Endometrium (tissue), 2 donors: ENCODE data around the gene EME2.

Experiments used
- FAIRE-seq: peaks from 2 replicates; lab custom pipeline; 2012; peaks lifted over from hg19 to GRCh38; lab: Jason Lieb, UNC
- donor health status: control.
- donor health status: control.

The EME2 gene

DNA sequence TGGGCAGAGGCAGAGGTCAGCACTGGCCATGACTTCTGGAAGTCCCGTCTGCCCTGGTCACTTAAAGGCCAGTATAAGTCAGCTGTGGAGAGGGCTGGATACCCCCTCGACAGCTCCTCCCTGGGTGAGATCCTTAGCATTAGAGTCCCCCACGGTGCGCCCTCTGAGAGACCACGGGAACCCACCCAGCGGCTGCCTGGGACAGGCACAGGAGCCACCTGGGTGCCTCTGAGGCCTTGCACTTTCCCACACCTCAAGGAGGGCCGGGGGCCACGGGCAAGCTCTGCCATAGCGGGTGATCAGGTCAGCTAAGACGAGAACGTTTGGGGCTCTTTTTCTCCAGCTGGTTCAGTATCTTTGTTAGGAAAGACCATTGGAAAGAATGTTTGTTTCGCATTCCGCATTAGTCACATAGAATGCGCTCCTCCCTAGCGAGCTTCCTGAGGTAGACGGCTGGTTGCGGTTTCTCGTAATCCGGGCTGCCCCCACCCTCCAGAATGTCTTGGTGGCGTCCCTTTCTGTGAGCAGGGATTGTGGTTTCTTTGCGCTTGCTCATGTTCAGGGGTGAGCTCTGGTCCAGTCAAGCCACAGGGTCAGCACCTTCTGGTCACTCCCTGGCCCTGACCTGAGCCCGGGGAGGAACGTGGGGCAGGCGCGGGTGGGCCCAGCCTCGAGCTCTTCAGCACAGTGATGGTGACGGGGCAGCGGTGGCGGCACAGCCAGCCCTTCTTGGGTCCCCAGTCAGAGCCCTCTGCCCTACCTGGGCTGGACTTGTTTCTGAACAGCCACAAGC lies 26.5 kb upstream of the EME2 start:
- FAIRE-seq, result no peak

- FAIRE-seq, result no peak
Observed at GRCh38 chr16:1746693-1747195, 25.9 kb upstream of the EME2 start.

- no peak for FAIRE-seq
Observed at GRCh38 chr16:1747934-1748333, 24.7 kb upstream of the EME2 start.

GRCh38 chr16:1749152-1750117 lies 23.2 kb upstream of the EME2 start:
- FAIRE-seq, result no peak

- FAIRE-seq, result no peak
Observed at GRCh38 chr16:1751946-1752345, 20.7 kb upstream of the EME2 start.

- no peak for FAIRE-seq
Observed at GRCh38 chr16:1752853-1753252, 19.8 kb upstream of the EME2 start.

DNA sequence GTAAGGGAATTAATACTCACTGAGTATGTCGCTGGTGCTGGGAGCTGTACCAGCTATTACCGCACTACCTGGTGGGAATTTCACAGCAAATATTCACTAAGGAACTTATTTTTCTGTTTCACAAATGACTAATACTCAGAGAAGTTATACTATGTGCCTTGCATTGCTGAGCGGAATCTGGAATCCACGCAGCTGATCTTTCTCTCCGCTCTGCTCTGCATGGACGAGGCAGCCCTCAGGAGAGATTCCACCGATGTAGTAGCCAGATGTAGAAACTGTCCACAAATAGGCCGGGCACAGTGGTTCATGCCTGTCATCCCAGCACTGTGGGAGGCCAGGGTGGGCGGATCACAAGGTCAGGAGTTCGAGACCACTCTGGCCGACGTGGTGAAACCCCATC lies 18.4 kb upstream of the EME2 start:
- FAIRE-seq, result no peak

- no peak for FAIRE-seq
Observed at GRCh38 chr16:1757714-1758461, 14.7 kb upstream of the EME2 start.

DNA sequence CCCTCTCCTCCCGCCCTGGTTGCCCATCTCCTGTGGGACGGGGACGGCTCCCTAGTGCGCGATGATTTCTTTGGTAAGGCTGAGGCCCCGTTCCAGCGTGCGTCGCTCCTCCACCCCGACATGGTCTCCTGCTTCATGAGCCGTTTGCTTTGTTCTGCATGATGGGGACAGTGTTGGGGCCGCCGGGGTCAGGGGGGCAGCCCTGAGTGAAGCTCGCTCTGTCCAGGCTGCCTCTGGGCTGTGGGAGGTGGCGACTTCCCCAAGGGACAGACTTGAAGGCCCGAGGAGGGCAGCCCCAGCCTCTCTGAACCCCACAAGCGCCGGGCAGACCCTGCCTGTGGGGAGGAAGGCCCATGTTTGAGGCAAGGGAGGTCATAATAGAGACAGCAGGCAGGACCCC lies 13.7 kb upstream of the EME2 start:
- no peak for FAIRE-seq

- no peak for FAIRE-seq
Observed at GRCh38 chr16:1759511-1759910, 13.1 kb upstream of the EME2 start.

DNA sequence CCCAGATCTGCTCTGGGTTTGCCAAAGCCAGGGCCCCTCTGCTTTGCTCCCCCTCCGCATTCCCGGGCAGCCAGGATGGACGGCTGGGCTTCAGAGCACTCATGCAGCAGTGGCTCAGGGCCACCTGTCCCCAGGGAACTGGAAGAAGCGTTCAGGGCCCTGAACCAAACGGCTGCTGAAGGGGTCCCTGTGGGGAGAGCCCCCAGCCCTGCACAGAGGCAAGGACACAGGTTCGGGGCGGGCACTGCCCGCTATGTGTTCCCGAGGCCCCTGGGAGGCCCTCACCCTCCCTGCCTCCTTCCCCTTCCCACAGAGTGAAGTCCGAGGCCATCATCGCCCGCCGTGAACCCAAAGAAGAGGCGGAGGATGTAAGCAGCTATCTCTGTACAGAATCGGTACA lies 11.7 kb upstream of the EME2 start:
- FAIRE-seq, result no peak

- no peak for FAIRE-seq
Observed at GRCh38 chr16:1761751-1762150, 10.9 kb upstream of the EME2 start.

DNA sequence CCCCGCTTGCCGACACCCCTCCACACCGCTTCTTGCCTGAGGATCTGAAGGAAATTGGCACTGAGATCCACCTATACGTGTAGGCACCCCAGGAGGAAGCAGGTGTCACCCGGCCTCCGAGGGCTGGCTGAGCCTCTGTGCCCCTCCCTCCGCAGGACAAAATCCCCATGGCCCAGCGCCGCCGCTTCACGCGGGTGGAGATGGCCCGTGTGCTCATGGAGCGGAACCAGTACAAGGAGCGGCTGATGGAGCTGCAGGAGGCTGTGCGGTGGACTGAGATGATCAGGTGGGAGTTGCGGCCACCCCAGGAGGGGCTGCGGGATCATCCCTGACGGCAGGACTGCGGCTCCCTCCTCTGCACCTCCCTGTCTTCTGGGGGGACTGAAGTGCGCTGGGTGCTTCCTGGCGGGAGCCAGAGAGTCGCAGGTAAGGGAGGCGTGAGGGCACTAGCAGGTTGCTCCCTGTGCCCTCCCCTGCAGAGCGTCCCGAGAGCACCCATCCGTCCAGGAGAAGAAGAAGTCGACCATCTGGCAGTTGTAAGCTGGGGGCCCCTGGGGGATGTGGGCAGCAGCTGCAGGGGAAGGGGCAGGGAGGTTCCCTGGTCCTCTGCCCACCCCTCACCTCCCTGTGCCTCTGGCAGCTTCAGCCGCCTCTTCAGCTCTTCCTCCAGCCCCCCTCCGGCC lies 10.3 kb upstream of the EME2 start:
- no peak for FAIRE-seq

GRCh38 chr16:1762879-1763520 lies 9.6 kb upstream of the EME2 start:
- no peak for FAIRE-seq

DNA sequence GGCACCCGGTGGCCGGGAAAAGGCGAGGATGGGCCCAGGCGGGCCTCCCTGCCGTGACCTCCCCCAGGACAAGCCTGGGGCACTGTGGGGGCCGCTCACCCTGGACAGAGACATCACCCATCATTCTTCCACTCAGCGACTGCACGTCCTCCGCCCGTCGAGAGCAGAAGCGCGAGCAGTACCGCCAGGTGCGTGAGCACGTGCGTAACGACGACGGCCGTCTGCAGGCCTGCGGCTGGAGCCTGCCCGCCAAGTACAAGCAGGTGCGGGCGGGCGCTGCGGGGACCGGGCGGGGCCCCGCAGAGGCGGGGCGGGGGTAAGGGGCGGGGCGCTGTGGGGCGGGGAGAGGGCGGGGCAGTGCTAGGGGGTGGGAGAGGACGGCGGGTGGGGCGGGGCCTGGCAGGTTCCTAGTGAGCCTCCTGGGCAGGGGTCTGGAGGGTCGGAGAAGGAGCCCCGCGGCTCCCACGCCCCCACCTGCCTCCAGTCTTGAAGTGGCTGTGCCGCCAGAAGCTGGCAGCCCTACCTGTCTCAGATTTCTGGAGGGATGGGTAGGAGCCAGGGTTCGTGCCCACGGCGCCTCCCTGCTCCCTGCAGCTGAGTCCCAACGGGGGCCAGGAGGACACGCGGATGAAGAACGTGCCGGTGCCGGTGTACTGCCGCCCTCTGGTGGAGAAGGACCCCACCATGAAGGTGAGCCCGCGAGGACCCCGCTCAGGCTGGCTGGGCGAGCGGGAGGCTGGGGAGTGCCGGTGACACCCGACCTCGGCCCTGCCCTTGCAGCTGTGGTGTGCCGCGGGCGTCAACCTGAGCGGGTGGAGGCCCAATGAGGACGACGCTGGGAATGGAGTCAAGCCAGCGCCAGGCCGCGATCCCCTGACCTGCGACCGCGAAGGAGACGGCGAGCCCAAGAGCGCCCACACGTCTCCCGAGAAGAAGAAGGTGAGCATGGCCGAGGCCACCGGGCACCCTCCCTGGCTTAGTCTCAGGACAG lies 8.8 kb upstream of the EME2 start:
- FAIRE-seq, result no peak

DNA sequence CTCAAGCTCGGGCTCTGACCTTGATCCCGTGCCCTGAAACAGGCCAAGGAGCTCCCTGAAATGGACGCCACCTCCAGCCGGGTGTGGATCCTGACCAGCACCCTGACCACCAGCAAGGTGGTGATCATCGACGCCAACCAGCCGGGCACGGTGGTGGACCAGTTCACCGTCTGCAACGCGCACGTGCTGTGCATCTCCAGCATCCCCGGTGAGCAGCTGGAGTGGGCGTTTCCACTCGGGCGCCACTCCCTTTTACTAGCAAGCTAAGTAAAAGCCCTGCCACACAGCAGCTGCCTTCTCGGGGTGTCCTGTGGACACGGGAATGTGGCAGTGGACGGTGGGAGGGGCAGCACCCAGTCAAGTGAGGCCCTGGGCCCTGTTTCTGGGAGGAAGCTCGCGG lies 7.6 kb upstream of the EME2 start:
- no peak for FAIRE-seq

- FAIRE-seq, result no peak
Observed at GRCh38 chr16:1765826-1766225, 6.8 kb upstream of the EME2 start.

GRCh38 chr16:1766231-1766630 lies 6.4 kb upstream of the EME2 start:
- FAIRE-seq, result no peak

DNA sequence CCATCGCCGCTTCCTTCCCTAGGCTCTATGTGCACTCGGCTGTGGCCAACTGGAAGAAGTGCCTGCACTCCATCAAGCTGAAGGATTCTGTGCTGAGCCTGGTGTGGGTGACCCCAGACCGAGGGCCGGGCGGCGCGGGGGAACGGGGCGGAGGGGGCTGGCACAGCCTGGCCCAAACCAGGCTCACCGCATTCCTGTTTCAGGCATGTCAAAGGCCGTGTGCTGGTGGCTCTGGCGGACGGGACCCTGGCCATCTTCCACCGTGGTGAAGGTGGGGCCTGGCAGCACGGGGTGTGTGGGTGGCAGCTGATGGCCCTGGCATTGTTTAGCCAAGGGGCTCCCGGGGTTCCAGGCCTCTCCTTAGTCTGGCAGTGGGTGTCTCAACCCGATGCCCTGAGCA lies 5.9 kb upstream of the EME2 start:
- no peak for FAIRE-seq
